GM12891 (cell line): ENCODE measurements around the gene LGR5.

Experiments
- POLR2A ChIP-seq: IDR thresholded peaks from 2 replicates; pipeline ENCODE4 v1.6.1; 2011; ENCODE audit warnings: low read depth, low read length, control low read depth
- SPI1 ChIP-seq: IDR thresholded peaks from 2 replicates; pipeline ENCODE4 v1.6.1; 2011; ENCODE audit warnings: low read depth, low read length, control low read depth
- TAF1 ChIP-seq: IDR thresholded peaks from 2 replicates; pipeline ENCODE4 v1.6.1; 2011; ENCODE audit warnings: low read depth, low read length, control low read depth

DNA sequence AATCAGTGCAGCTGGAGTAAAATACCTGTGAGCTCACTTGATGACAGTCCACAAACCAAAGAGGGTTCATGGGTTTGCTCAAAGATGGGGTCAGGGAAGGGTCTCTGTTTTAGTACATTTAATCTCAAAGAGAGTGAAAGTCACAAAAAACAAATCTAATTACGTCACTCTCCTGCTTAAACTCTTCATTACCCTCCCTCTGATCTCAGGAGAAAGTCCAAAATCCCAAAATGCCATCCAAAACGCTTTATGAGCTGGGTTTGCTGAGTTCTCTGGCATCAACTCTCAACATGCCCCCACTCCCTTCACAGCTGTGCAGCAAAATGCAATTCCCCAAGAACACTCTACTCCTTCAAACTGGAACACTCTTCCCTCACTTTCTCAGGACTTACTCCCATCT is 40.4 kb upstream of the LGR5 start:
- no peak for TF ChIP-seq POLR2A
- no peak for TF ChIP-seq TAF1
- no peak for TF ChIP-seq SPI1
